Activated CD4-positive, alpha-beta memory T cell treated with anti-CD3 and anti-CD28 coated beads for 36 hours (primary cell): ENCODE measurements around the gene AFF3. TPM values are rescaled to one million over a fixed set of nuclear protein-coding genes. Genes with fewer than 3 reads are reported as not detected.

Experiments used
- CTCF ChIA-PET: fragments of 350-600 bp; sonication (Branson Sonifier 250); formaldehyde crosslinking; loops from one replicate; lab custom pipeline; 2021; ENCODE audit warnings: antibody characterized with exemption, inconsistent platforms; lab: Charles Lee
- POLR2A ChIA-PET: fragments of 350-600 bp; sonication (Branson Sonifier 250); formaldehyde crosslinking; loops from one replicate; lab custom pipeline; 2021; ENCODE audit warnings: antibody characterized with exemption; lab: Charles Lee
- DNase-seq: peaks from one replicate; pipeline ENCODE4 v3.0.0-alpha.2; 2020
- H3K27ac Mint-ChIP-seq: one replicate; pipeline ENCODE4 v1.8.0; 2021; ENCODE audit warnings: mixed read lengths
- H3K27me3 Mint-ChIP-seq: one replicate; pipeline ENCODE4 v1.8.0; 2021; ENCODE audit warnings: mixed read lengths
- H3K36me3 Mint-ChIP-seq: one replicate; pipeline ENCODE4 v1.8.0; 2021; ENCODE audit warnings: mixed read lengths
- H3K4me1 Mint-ChIP-seq: one replicate; pipeline ENCODE4 v1.8.0; 2021; ENCODE audit warnings: low read depth, mixed read lengths
- H3K4me3 Mint-ChIP-seq: one replicate; pipeline ENCODE4 v1.8.0; 2021; ENCODE audit warnings: mild to moderate bottlenecking, mixed read lengths
- H3K9me3 Mint-ChIP-seq: one replicate; pipeline ENCODE4 v1.8.0; 2021; ENCODE audit warnings: mixed read lengths
- intact Hi-C: fragments of 100-400 bp; cut with micrococcal nuclease; formaldehyde crosslinking; loops from one replicate; pipeline ENCODE4 v1.15.1; 2023
- total RNA-seq, 2 experiments: library from RNA; stranded (reverse); gene quantifications; one replicate each; pipeline ENCODE4 v1.2.3, GENCODE V29; 2021

AFF3 gene
- total RNA-seq, 2 experiments from 2014 or later: 0.22 to 0.59 TPM

GRCh38 chr2:99722476-99722875, 419.9 kb downstream of the AFF3 start:
- no peak overlapping the region for H3K27ac Mint-ChIP-seq
- peaks cover 21% of the 10 kb centered on the region for H3K9me3 Mint-ChIP-seq
- POLR2A ChIA-PET: no interaction called here
- DNase-seq: no peak
- intact Hi-C loops: no loop called here
- H3K4me1 Mint-ChIP-seq: no peaks in the 10 kb centered on the region
- no peak overlapping the region for H3K4me3 Mint-ChIP-seq
- CTCF ChIA-PET: no interaction called here
- H3K27me3 Mint-ChIP-seq: no peaks in the 10 kb centered on the region
- H3K36me3 Mint-ChIP-seq: no peaks in the 10 kb centered on the region

GRCh38 chr2:99719102-99719501, 423.3 kb downstream of the AFF3 start:
- Mint-ChIP-seq H3K36me3 (no peaks in the 10 kb centered on the region), H3K9me3 (peaks cover 21% of the 10 kb centered on the region), H3K27me3 (no peaks in the 10 kb centered on the region), H3K27ac (no peak overlapping the region), H3K4me3 (no peak overlapping the region), H3K4me1 (no peaks in the 10 kb centered on the region)
- ChIA-PET CTCF (no interaction called here), POLR2A (no interaction called here)
- no peak for DNase-seq
- intact Hi-C loops: no loop called here

GRCh38 chr2:99715956-99716355, 426.4 kb downstream of the AFF3 start:
- intact Hi-C loops: no loop called here
- no peaks in the 10 kb centered on the region for H3K27me3 Mint-ChIP-seq
- ChIA-PET POLR2A (no interaction called here), CTCF (no interaction called here)
- H3K4me1 Mint-ChIP-seq: no peaks in the 10 kb centered on the region
- DNase-seq: no peak
- H3K36me3 Mint-ChIP-seq: no peaks in the 10 kb centered on the region
- H3K27ac Mint-ChIP-seq: no peak overlapping the region
- no peak overlapping the region for H3K4me3 Mint-ChIP-seq
- no peaks in the 10 kb centered on the region for H3K9me3 Mint-ChIP-seq

- CTCF ChIA-PET: no interaction called here
- POLR2A ChIA-PET: no interaction called here
- Mint-ChIP-seq H3K4me3 (no peak overlapping the region), H3K9me3 (no peaks in the 10 kb centered on the region), H3K36me3 (no peaks in the 10 kb centered on the region), H3K27ac (no peak overlapping the region), H3K4me1 (no peaks in the 10 kb centered on the region), H3K27me3 (no peaks in the 10 kb centered on the region)
- intact Hi-C loops: no loop called here
- no peak for DNase-seq
These were observed 428.0 kb downstream of the AFF3 start for GRCh38 chr2:99714349-99714748.

- POLR2A ChIA-PET: no interaction called here
- intact Hi-C loops: no loop called here
- no peak for DNase-seq
- CTCF ChIA-PET: no interaction called here
- no peak overlapping the region for H3K4me3 Mint-ChIP-seq
- no peaks in the 10 kb centered on the region for H3K27me3 Mint-ChIP-seq
- H3K9me3 Mint-ChIP-seq: no peaks in the 10 kb centered on the region
- no peaks in the 10 kb centered on the region for H3K4me1 Mint-ChIP-seq
- H3K27ac Mint-ChIP-seq: no peak overlapping the region
- H3K36me3 Mint-ChIP-seq: no peaks in the 10 kb centered on the region
These were observed 431.2 kb downstream of the AFF3 start for GRCh38 chr2:99711144-99711543.

- POLR2A ChIA-PET: no interaction called here
- Mint-ChIP-seq H3K4me3 (no peak overlapping the region), H3K9me3 (no peaks in the 10 kb centered on the region), H3K36me3 (no peaks in the 10 kb centered on the region), H3K27me3 (no peaks in the 10 kb centered on the region), H3K4me1 (no peaks in the 10 kb centered on the region), H3K27ac (no peak overlapping the region)
- no peak for DNase-seq
- CTCF ChIA-PET: no interaction called here
- intact Hi-C loops: no loop called here
These were observed 431.7 kb downstream of the AFF3 start for GRCh38 chr2:99710721-99711120.

- Mint-ChIP-seq H3K9me3 (no peaks in the 10 kb centered on the region), H3K27me3 (no peaks in the 10 kb centered on the region), H3K27ac (no peak overlapping the region), H3K36me3 (no peaks in the 10 kb centered on the region), H3K4me1 (no peaks in the 10 kb centered on the region), H3K4me3 (no peak overlapping the region)
- intact Hi-C loops: no loop called here
- POLR2A ChIA-PET: no interaction called here
- CTCF ChIA-PET: interaction anchor here (1.4 kb wide), 1 partner anchor 150 kb away, joined by 5 read pairs; no protein-coding TSS in a partner anchor
- DNase-seq: no peak
These were observed 433.2 kb downstream of the AFF3 start for GRCh38 chr2:99709229-99709628.

- H3K4me3 Mint-ChIP-seq: no peak overlapping the region
- ChIA-PET CTCF (no interaction called here), POLR2A (no interaction called here)
- no peaks in the 10 kb centered on the region for H3K9me3 Mint-ChIP-seq
- H3K27me3 Mint-ChIP-seq: no peaks in the 10 kb centered on the region
- no peaks in the 10 kb centered on the region for H3K4me1 Mint-ChIP-seq
- DNase-seq: no peak
- H3K27ac Mint-ChIP-seq: no peak overlapping the region
- intact Hi-C loops: no loop called here
- H3K36me3 Mint-ChIP-seq: no peaks in the 10 kb centered on the region
These were observed 434.2 kb downstream of the AFF3 start for GRCh38 chr2:99708231-99708630.

GRCh38 chr2:99707592-99707991, 434.8 kb downstream of the AFF3 start:
- ChIA-PET POLR2A (no interaction called here), CTCF (interaction anchor here (0.6 kb wide), 1 partner anchor 111 kb away, joined by 3 read pairs; no protein-coding TSS in a partner anchor)
- Mint-ChIP-seq H3K9me3 (no peaks in the 10 kb centered on the region), H3K27ac (no peak overlapping the region), H3K36me3 (no peaks in the 10 kb centered on the region), H3K4me1 (no peaks in the 10 kb centered on the region), H3K4me3 (no peak overlapping the region), H3K27me3 (no peaks in the 10 kb centered on the region)
- intact Hi-C loops: no loop called here
- no peak for DNase-seq

- Mint-ChIP-seq H3K27me3 (peaks cover 1% of the 10 kb centered on the region), H3K4me3 (no peak overlapping the region), H3K36me3 (no peaks in the 10 kb centered on the region), H3K9me3 (no peaks in the 10 kb centered on the region), H3K4me1 (no peaks in the 10 kb centered on the region), H3K27ac (no peak overlapping the region)
- no peak for DNase-seq
- CTCF ChIA-PET: no interaction called here
- intact Hi-C loops: no loop called here
- POLR2A ChIA-PET: no interaction called here
These were observed 435.7 kb downstream of the AFF3 start for GRCh38 chr2:99706735-99707134.

- Mint-ChIP-seq H3K27me3 (peaks cover 1% of the 10 kb centered on the region), H3K36me3 (no peaks in the 10 kb centered on the region), H3K4me1 (no peaks in the 10 kb centered on the region), H3K9me3 (no peaks in the 10 kb centered on the region), H3K4me3 (no peak overlapping the region), H3K27ac (no peak overlapping the region)
- POLR2A ChIA-PET: no interaction called here
- no peak for DNase-seq
- intact Hi-C loops: no loop called here
- CTCF ChIA-PET: no interaction called here
These were observed 440.9 kb downstream of the AFF3 start for GRCh38 chr2:99701503-99701902.

GRCh38 chr2:99700482-99701398, 441.6 kb downstream of the AFF3 start:
- ChIA-PET CTCF (no interaction called here), POLR2A (no interaction called here)
- H3K27ac Mint-ChIP-seq: no peak overlapping the region
- intact Hi-C loops: no loop called here
- no peak for DNase-seq
- no peaks in the 10 kb centered on the region for H3K9me3 Mint-ChIP-seq
- no peak overlapping the region for H3K4me3 Mint-ChIP-seq
- H3K36me3 Mint-ChIP-seq: no peaks in the 10 kb centered on the region
- H3K27me3 Mint-ChIP-seq: peaks cover 1% of the 10 kb centered on the region
- no peaks in the 10 kb centered on the region for H3K4me1 Mint-ChIP-seq

GRCh38 chr2:99698896-99699295, 443.5 kb downstream of the AFF3 start:
- no peaks in the 10 kb centered on the region for H3K9me3 Mint-ChIP-seq
- POLR2A ChIA-PET: no interaction called here
- CTCF ChIA-PET: no interaction called here

More at GRCh38 chr2:99698896-99699295, 443.5 kb downstream of the AFF3 start:
- H3K27me3 Mint-ChIP-seq: peaks cover 2% of the 10 kb centered on the region
- H3K4me3 Mint-ChIP-seq: no peak overlapping the region
- no peaks in the 10 kb centered on the region for H3K4me1 Mint-ChIP-seq
- intact Hi-C loops: no loop called here
- no peak for DNase-seq
- H3K27ac Mint-ChIP-seq: no peak overlapping the region
- H3K36me3 Mint-ChIP-seq: no peaks in the 10 kb centered on the region
